GM10266 (cell line): ENCODE data around the gene IPO8.
"Not testable (repeated sequence)": the region's sequence is repeated elsewhere in the genome, so short reads cannot be mapped to it uniquely, and the experiment has no call there.

Source experiments
- DNase-seq: peaks from one replicate; pipeline ENCODE4 v3.0.0; 2012; ENCODE audit errors: extremely low spot score
- TF ChIP-seq, protein P1 (sequence below): IDR thresholded peaks from 2 replicates; pipeline ENCODE4 v1.5.1; 2012; ENCODE audit warnings: mild to moderate bottlenecking, low read depth; ENCODE audit not compliant: control insufficient read depth, insufficient read depth; ENCODE audit errors: missing control alignments

Gene IPO8

DNA sequence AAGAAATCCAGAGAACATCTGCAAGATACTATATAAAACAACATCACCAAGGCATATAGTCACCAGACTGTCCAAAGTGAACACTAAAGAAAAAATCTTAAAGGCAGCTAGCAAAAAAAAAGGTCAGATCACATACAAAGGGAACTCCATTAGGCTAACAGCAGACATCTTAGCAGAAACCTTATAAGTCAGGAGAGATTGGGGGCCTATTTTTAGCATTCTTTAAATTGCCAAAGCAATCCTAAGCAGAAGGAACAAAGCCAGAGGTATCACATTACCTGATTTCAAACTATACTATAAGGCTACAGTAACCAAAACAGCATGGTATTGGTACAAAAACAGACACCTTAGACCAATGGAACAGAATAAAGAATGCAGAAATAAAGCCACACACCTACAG is 92.5 kb downstream of the IPO8 start:
- no peak for DNase-seq
- TF ChIP-seq, protein P1, sequence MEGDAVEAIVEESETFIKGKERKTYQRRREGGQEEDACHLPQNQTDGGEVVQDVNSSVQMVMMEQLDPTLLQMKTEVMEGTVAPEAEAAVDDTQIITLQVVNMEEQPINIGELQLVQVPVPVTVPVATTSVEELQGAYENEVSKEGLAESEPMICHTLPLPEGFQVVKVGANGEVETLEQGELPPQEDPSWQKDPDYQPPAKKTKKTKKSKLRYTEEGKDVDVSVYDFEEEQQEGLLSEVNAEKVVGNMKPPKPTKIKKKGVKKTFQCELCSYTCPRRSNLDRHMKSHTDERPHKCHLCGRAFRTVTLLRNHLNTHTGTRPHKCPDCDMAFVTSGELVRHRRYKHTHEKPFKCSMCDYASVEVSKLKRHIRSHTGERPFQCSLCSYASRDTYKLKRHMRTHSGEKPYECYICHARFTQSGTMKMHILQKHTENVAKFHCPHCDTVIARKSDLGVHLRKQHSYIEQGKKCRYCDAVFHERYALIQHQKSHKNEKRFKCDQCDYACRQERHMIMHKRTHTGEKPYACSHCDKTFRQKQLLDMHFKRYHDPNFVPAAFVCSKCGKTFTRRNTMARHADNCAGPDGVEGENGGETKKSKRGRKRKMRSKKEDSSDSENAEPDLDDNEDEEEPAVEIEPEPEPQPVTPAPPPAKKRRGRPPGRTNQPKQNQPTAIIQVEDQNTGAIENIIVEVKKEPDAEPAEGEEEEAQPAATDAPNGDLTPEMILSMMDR, result no peak

DNA sequence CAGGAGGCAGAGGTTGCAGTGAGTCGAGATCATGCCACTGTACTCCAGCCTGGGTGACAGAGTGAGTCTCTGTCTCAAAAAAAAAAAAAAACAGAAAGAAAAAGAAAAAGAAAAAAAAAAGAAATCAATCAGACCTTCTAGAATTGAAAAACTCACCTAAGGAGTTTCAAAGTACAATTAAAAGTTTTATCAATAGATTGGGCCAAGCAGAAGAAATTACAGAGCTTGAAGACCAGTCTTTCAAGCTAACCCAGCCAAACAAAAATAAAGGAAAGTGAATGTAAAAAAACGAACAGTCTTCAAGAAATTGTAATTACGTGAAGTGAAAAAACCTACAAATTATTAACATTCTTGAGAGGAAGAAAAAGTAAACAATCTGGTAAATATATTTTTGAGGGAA is 93.0 kb downstream of the IPO8 start:
- TF ChIP-seq, protein P1, result no peak

DNA sequence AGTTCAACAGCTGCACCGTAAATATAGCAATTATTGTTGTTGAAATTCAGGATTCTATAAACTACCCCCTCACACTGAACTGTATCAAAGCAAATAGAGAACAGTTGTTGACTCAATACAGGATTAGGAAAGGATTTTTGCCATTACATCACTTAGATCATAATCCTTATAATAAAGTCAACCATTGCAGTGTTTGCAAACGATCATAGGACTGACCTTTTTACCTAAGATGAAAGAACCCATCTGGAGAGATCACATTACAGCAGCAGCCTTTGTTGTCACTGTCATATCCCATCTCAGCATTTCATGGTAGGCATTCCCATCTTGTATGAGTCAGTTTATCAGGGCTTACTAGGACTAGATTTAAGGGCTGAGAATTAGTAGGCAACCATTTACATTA is 96.1 kb downstream of the IPO8 start:
- DNase-seq, result no peak
- TF ChIP-seq, protein P1, result no peak

More for the DNA sequence above, 93.0 kb downstream of the IPO8 start:
- DNase-seq, result no peak

DNA sequence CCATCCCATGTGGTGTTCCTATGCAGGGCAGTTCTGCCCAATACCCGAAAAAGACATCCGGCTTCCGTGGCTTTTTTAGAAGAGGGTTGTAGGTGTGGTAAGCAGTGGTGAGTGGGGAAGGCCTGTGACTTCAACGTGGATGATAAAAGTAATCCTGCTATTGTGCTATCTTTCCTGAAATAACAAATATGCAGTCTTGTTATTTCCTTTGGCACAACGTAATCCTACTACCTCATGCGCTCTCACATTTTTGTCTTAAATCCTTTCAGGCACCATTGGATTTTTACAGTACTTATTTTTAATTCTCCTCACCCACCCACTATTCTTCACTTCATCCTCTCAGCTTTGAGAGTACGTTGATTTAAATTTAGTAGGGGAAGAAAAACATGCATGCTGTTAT is 96.8 kb downstream of the IPO8 start:
- TF ChIP-seq, protein P1, result no peak
- DNase-seq, result no peak

DNA sequence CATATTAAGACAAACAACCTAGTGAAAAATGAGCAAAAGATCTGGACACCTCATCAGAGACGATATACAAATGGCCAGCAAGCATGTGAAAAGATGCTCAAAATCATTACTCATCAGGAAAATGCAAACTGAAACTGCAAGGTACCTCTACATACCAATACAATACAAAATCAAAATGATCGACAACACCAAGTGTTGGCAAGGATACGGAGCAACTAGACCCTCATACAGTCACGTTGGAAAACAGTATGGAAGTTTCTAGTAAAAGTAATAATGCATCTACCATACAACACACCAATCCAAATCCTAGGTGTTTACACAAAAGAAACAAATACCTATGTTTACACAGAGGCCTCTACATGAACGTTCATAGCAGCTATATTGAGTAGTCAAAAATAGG is 99.9 kb downstream of the IPO8 start:
- no peak for DNase-seq
- TF ChIP-seq, protein P1, result no peak

DNA sequence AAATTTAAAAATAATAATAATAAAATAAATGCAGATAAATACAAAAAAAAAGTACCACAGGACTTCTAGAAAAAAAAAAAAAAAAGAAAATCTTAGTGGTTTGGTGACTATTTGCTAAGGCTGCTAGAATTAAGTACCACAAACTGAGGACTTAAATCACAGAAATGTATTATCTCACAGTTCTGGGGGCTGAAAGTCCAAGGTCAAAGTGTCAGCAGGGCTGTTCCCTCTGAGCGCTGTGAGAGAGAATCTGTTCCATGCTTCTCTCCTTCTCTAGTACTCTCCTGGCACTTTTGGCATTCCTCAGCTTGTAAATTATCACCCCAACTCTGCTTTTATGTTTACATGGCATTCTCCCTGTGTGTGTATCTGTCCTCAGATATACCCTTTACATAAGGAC is 101.2 kb downstream of the IPO8 start:
- TF ChIP-seq, protein P1, result no peak
- no peak for DNase-seq

DNA sequence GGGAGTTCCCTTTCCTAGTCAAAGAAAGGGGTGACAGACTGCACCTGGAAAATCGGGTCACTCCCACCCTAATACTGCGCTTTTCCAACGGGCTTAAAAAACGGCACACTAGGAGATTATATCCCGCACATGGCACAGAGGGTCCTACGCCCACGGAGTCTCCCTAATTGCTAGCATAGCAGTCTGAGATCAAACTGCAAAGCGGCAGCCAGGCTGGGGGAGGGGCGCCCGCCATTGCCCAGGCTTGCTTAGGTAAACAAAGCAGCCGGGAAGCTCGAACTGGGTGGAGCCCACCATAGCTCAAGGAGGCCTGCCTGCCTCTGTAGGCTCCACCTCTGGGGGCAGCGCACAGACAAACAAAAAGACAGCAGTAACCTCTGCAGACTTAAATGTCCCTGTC is 107.1 kb downstream of the IPO8 start:
- DNase-seq, result not testable (repeated sequence)

DNA sequence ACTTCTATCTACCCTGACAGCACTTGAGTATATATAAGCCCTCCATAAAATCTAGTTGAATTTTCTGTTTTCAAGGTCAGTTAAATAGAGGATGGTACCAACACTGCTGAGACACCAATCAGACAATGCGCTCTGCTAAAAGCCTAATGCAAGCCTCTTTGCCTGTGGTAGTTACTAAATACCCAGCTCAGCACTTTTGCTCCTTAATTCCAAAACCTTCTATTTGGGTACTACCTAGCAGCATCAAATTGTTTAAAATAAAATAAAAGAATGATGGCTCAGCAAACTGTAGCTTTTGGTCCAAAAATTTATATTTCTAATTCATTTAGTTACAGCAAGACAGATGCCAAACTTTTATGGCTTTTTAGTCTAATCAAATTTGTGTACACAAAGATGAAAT is 107.9 kb downstream of the IPO8 start:
- TF ChIP-seq, protein P1, result no peak
- DNase-seq, result no peak
